RWPE2 (cell line): ENCODE measurements around the gene SGCB.

Source experiments
- ATAC-seq: fragments of 200-7000 bp; cut with Tn5 transposase; 3 replicates; pipeline ENCODE4 v1.9.1; 2021; ENCODE audit warnings: low read depth
- DNase-seq: peaks from one replicate; pipeline ENCODE4 v3.0.0-alpha.2; 2020; ENCODE audit warnings: low spot score
- H3K27ac ChIP-seq: fragments of 450-650 bp; 2 replicates; pipeline ENCODE4 v1.5.1; 2017; ENCODE audit warnings: mild to moderate bottlenecking; ENCODE audit not compliant: poor library complexity, severe bottlenecking
- H3K27me3 ChIP-seq: fragments of 250-450 bp; sonication (Bioruptor Pico); 2 replicates; pipeline ENCODE4 v1.5.1; 2021; ENCODE audit warnings: mild to moderate bottlenecking, moderate library complexity; ENCODE audit not compliant: insufficient read depth, poor library complexity, severe bottlenecking
- H3K36me3 ChIP-seq: fragments of 250-450 bp; sonication (Bioruptor Pico); 2 replicates; pipeline ENCODE4 v1.5.1; 2020; ENCODE audit warnings: low read depth, mild to moderate bottlenecking, moderate library complexity
- H3K4me1 ChIP-seq: fragments of 250-450 bp; sonication (Bioruptor Pico); 2 replicates; pipeline ENCODE4 v1.5.1; 2021; ENCODE audit warnings: mild to moderate bottlenecking, moderate library complexity; ENCODE audit not compliant: insufficient read depth, poor library complexity, severe bottlenecking
- H3K4me3 ChIP-seq: fragments of 250-450 bp; sonication (Bioruptor Pico); 2 replicates; pipeline ENCODE4 v1.5.1; 2021; ENCODE audit warnings: mild to moderate bottlenecking, moderate library complexity; ENCODE audit not compliant: severe bottlenecking
- H3K9me3 ChIP-seq: fragments of 250-450 bp; sonication (Bioruptor Pico); 2 replicates; pipeline ENCODE4 v1.5.1; 2021; ENCODE audit warnings: mild to moderate bottlenecking, moderate library complexity; ENCODE audit not compliant: severe bottlenecking
- TF ChIP-seq, protein P1 (sequence below): fragments of 450-650 bp; IDR thresholded peaks from one replicate; pipeline ENCODE4 v1.5.1; 2017; ENCODE audit warnings: mild to moderate bottlenecking, moderate library complexity; ENCODE audit not compliant: poor library complexity, severe bottlenecking

SGCB gene

DNA sequence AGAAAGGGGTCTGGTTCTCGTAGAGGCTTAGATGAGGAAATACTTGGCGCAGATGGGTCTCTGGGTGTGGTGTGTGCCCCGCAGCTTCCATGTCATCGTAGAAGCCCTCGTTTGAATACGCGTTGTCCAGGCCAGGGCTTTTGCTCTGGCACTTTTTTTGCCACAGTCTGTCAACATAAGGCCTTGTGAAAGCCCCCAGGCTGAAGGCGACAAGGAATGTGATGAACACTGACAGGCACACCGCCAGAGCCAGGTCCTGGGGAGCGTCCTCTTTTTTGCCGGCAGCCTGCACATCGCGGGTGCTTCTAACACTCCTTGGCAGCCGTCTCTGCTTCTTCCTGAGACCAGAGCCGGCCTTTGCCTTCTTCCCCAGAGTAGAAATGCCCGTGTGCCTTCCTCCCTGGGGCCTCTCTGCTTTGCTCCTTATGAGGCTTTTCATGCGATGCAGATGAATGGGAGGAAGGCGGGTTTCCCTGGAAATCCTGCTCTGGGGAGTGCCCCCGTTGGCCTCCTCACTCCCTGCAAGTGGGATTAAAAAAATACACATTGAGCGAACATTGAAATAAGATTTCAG, 42.4 kb downstream of the SGCB start:
- Histone ChIP-seq H3K9me3 (no peaks in the 10 kb centered on the region), H3K36me3 (no peaks in the 10 kb centered on the region), H3K4me1 (no peaks in the 10 kb centered on the region), H3K27me3 (no peaks in the 10 kb centered on the region), H3K27ac (no peak overlapping the region), H3K4me3 (no peak overlapping the region)
- no peak for ATAC-seq
- TF ChIP-seq, protein P1, sequence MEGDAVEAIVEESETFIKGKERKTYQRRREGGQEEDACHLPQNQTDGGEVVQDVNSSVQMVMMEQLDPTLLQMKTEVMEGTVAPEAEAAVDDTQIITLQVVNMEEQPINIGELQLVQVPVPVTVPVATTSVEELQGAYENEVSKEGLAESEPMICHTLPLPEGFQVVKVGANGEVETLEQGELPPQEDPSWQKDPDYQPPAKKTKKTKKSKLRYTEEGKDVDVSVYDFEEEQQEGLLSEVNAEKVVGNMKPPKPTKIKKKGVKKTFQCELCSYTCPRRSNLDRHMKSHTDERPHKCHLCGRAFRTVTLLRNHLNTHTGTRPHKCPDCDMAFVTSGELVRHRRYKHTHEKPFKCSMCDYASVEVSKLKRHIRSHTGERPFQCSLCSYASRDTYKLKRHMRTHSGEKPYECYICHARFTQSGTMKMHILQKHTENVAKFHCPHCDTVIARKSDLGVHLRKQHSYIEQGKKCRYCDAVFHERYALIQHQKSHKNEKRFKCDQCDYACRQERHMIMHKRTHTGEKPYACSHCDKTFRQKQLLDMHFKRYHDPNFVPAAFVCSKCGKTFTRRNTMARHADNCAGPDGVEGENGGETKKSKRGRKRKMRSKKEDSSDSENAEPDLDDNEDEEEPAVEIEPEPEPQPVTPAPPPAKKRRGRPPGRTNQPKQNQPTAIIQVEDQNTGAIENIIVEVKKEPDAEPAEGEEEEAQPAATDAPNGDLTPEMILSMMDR, result no peak
- DNase-seq, result no peak
